Measurements from ENCODE around the gene COL20A1. TPM values are rescaled to one million over a fixed set of nuclear protein-coding genes. Genes with fewer than 3 reads are reported as not detected.

Gene COL20A1
- total RNA-seq, 6 experiments from 2014 or later: 0.02 TPM; not detected in 5

DNA sequence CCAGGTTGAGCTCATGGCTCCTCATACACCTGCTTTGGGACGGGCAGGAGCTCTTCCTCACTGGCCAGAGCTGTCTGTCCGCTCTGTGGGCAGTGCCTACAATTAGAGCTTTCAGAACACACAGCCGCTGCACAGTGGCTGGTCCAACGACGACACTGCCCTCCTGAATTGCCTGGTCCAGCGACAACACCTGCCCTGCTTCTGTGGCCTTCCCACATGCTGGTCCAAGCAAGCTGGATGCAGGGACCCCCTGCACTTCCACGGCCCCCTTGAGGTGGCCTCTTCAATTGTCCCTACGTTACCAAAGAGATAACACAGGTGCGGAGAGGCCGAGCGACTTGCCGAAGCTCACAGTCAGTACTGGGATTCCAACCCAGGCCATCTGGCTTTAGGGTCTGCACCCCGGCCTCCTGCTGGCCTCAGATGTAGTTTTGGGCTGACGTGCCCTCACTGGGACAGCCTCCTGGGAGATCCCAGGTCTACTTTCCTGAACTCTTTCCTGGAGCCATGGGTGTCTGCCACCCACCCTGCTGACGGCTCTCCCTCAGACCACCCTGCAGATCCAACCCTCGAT is 69.5 kb downstream of the COL20A1 start:
- TF ChIP-seq, protein P1, sequence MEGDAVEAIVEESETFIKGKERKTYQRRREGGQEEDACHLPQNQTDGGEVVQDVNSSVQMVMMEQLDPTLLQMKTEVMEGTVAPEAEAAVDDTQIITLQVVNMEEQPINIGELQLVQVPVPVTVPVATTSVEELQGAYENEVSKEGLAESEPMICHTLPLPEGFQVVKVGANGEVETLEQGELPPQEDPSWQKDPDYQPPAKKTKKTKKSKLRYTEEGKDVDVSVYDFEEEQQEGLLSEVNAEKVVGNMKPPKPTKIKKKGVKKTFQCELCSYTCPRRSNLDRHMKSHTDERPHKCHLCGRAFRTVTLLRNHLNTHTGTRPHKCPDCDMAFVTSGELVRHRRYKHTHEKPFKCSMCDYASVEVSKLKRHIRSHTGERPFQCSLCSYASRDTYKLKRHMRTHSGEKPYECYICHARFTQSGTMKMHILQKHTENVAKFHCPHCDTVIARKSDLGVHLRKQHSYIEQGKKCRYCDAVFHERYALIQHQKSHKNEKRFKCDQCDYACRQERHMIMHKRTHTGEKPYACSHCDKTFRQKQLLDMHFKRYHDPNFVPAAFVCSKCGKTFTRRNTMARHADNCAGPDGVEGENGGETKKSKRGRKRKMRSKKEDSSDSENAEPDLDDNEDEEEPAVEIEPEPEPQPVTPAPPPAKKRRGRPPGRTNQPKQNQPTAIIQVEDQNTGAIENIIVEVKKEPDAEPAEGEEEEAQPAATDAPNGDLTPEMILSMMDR (IDR thresholded peaks at IDR 0.05): no peak
- Mint-ChIP-seq H3K27me3 (ENCODE audit: insufficient read depth) (peaks cover 20% of the 10 kb centered on the region), H3K4me1 (ENCODE audit: low read depth) (no peaks in the 10 kb centered on the region), H3K36me3 (ENCODE audit: low read depth) (no peaks in the 10 kb centered on the region), H3K27ac (no peak overlapping the region), H3K4me3 (no peak overlapping the region), H3K9me3 (no peaks in the 10 kb centered on the region)
- DNase-seq: no peak

DNA sequence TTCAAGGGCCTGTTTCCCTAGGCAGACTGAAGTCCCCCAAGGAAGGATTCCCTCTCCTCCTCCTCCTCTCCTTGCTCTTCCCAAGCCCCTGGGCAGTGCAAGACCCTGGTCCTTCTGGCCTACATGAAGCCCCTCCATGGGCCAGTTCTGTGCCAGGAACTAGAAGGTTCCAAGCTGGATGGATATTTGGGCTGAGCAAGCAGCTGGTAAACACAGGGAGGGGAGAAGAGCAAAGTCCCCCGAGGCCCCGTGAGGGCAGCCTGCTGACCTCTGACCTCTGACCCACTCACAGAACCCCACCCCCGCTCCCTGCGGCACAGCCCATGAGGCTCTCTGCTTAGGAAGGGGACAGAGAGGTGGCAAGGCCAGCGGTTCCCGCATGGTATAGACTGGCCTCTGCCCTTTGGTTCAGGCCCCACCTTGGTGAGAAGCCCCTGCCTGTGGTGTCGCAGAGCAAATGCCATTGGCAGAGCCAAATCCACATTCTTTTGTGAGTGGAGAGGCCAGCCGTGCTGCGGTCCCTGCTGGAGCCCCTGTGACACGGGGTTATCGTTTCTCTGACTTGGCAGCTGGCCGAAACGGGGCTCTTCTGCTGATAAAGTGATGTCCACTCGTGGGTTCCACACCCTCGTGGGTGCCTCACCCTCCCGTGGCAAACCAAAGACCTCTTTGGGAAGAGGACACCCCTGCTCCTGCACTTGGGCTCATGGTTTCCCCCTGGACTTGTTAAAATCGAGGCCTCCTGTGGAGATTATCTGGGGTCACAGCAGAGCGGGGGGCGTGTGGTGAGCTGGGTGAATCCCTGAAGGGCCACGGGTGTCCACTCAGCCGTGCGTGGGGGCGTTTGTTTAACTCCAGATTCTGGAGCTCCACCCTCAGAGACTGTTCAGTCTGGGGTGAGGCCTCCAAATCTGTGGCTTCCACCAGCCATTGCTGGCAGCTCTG is 70.3 kb downstream of the COL20A1 start:
- TF ChIP-seq, protein P1 (IDR thresholded peaks at IDR 0.05): no peak
- H3K4me1 Mint-ChIP-seq (ENCODE audit: low read depth): no peaks in the 10 kb centered on the region
- no peak for DNase-seq
- H3K36me3 Mint-ChIP-seq (ENCODE audit: low read depth): no peaks in the 10 kb centered on the region
- no peak overlapping the region for H3K4me3 Mint-ChIP-seq
- H3K9me3 Mint-ChIP-seq: no peaks in the 10 kb centered on the region
- peaks cover 21% of the 10 kb centered on the region for H3K27me3 Mint-ChIP-seq (ENCODE audit: insufficient read depth)
- H3K27ac Mint-ChIP-seq: no peak overlapping the region

DNA sequence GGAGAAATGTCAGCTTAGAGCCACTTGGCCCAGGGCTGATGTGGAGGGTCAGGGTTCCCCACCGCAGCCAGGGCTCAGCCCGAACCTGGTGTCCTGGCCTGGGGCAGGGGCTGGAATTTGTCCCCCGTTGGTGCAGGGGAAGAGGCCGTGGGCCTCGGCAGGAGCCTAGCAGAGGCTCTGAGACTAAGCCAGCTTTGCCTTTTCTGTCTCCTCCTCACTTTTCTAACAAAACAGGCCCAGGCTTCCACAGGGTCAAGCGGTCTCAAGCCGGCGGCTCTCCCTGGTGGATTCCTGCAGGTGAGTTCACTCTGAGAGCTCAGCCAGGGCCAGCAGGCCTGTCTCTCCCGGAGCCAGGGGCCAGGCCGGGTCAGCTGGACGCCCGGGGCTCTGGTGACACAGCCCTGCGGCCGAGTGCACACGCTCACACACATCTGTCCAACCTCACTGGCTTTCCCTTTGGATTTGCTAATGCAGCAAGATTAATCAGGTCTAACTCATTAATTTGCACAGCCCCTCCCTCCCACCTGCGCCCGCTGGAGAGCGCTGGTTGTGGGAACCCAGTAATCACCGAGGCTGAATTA is 71.1 kb downstream of the COL20A1 start:
- TF ChIP-seq, protein P1 (IDR thresholded peaks at IDR 0.05): no peak
- Mint-ChIP-seq H3K4me1 (ENCODE audit: low read depth) (no peaks in the 10 kb centered on the region), H3K36me3 (ENCODE audit: low read depth) (no peaks in the 10 kb centered on the region), H3K27me3 (ENCODE audit: insufficient read depth) (peaks cover 21% of the 10 kb centered on the region), H3K9me3 (no peaks in the 10 kb centered on the region), H3K4me3 (no peak overlapping the region), H3K27ac (no peak overlapping the region)
- DNase-seq: no peak

DNA sequence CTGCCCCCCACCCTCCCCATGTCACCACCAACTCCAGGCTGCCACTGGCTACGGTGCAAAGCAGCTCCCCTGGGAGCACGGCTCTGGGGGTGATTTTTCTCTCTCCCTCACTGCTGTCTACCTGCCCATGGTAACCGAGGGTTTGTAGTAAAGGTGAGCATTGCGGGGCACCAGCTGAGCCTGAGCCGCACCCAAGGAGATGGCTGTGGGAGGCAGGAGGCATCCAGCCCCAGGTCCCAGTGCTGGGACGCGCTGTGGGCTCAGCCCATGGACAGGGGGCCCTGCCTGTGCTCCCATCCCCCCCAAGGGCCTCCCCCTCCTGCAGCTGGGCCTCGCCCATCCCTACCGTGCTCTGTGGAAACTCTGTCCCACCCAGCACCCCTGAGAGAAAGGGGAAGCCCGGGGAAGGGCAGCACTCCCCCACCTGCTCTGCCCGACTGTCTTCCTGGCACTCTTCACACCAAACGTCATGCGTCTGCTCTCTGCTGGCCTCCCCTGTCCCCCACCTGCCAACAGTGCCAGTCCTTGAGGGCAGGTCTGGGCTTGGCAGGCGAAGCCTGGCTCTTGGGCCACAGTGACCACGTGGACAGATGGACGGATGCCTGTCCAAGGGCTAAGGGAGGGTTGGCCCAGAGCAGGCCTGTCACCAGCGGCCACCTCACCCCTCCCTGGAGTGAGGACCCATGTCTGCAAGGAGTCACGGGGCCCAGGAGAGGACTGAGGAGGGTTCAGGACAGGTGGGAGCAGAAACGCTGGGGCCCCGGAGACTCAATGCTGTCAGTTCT is 72.0 kb downstream of the COL20A1 start:
- Mint-ChIP-seq H3K4me3 (no peak overlapping the region), H3K4me1 (ENCODE audit: low read depth) (no peaks in the 10 kb centered on the region), H3K27ac (no peak overlapping the region), H3K36me3 (ENCODE audit: low read depth) (no peaks in the 10 kb centered on the region), H3K9me3 (no peaks in the 10 kb centered on the region), H3K27me3 (ENCODE audit: insufficient read depth) (peaks cover 16% of the 10 kb centered on the region)
- DNase-seq: no peak
- TF ChIP-seq, protein P1 (IDR thresholded peaks at IDR 0.05): no peak

DNA sequence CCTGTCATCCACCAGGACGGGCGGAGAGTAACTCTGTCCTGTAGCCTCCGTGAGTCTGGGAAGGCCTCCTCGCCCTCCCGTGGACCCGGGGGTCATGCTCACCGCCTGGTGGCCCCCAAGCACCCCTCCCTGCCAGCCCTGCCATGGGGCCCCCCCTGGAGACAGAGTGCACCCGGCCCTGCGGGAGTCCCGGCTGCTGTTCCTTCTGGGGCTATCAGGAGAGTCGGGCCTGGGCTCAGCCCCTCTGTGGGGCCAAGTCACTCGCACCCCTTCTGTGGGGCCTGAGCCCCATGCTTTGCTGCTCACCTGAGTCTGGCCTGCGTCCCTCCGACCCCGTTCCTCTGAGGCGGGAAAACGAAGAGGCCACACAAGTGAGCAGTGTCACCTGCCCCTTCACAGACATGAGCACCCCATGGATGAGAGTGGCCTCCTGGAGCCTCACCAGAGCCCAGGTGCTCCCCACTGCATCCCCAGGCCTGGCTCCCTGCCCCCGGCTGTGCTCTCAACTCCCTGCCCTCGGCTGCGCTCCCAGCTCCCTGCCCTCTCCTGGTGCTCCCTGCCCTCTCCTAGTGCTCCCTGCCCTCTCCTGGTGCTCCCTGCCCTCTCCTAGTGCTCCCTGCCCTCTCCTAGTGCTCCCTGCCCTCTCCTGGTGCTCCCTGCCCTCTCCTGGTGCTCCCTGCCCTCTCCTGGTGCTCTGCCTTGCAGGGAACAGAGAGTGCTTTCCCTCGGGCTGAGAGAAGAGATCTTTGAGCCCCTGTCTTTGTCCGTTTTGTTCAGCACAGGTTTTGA is 72.8 kb downstream of the COL20A1 start:
- Mint-ChIP-seq H3K36me3 (ENCODE audit: low read depth) (no peaks in the 10 kb centered on the region), H3K4me1 (ENCODE audit: low read depth) (no peaks in the 10 kb centered on the region), H3K9me3 (no peaks in the 10 kb centered on the region), H3K27ac (no peak overlapping the region), H3K4me3 (no peak overlapping the region), H3K27me3 (ENCODE audit: insufficient read depth) (peaks cover 19% of the 10 kb centered on the region)
- no peak for DNase-seq
- TF ChIP-seq, protein P1 (IDR thresholded peaks at IDR 0.05): no peak
